HepG2 (cell line): ENCODE measurements around the gene TKFC. TPM values are rescaled to one million over a fixed set of nuclear protein-coding genes. Genes with fewer than 3 reads are reported as not detected.

Source experiments
- ASH2L ChIP-seq: fragments of 300-600, 200-600 bp; sonication (generic); IDR thresholded peaks from 2 replicates; pipeline ENCODE4 v1.7.0; 2017; ENCODE audit warnings: low read depth, mild to moderate bottlenecking, moderate library complexity, mixed read lengths, low read length; ENCODE audit not compliant: insufficient read length
- CBX1 ChIP-seq: IDR thresholded peaks from one replicate; pipeline ENCODE4 v1.6.1; 2016; ENCODE audit warnings: antibody characterized with exemption, low read depth
- CHD2 ChIP-seq: IDR thresholded peaks from 2 replicates; pipeline ENCODE4 v1.6.1; 2011; ENCODE audit warnings: low read depth, low read length, improper control_type of control experiment
- FOXA1 ChIP-seq, 2 experiments: fragments of 450-650 bp in 1 of 2; sonication (generic) in 1 of 2; formaldehyde crosslinking in 1 of 2; IDR thresholded peaks; 2 replicates each; pipeline versions ENCODE4 v1.4.0 to v1.6.1; 2016 to 2020; ENCODE audit warnings: missing genetic modification reagents in 1 of 2
- MTF2 ChIP-seq: sonication (generic); formaldehyde crosslinking; IDR thresholded peaks from 2 replicates; pipeline ENCODE4 v1.5.0; 2020; ENCODE audit warnings: missing genetic modification reagents, borderline replicate concordance
- NFYB ChIP-seq: sonication (generic); formaldehyde crosslinking; IDR thresholded peaks from 2 replicates; pipeline ENCODE4 v1.4.0; 2020; ENCODE audit warnings: missing genetic modification reagents
- PRPF4 ChIP-seq: fragments of 200-400 bp; formaldehyde crosslinking; IDR thresholded peaks from 2 replicates; pipeline ENCODE4 v1.6.1; 2016; ENCODE audit warnings: low read length, low read depth; ENCODE audit not compliant: poor library complexity, severe bottlenecking
- ZNF180 ChIP-seq: sonication (generic); formaldehyde crosslinking; IDR thresholded peaks from 2 replicates; pipeline ENCODE4 v1.4.0; 2020; ENCODE audit warnings: low read depth, missing genetic modification reagents, borderline replicate concordance
- ZNF230 ChIP-seq: sonication (generic); formaldehyde crosslinking; IDR thresholded peaks from 2 replicates; pipeline ENCODE4 v1.4.0; 2020; ENCODE audit warnings: mild to moderate bottlenecking, missing genetic modification reagents
- ZNF343 ChIP-seq: sonication (generic); formaldehyde crosslinking; IDR thresholded peaks from 2 replicates; pipeline ENCODE4 v1.4.0; 2020; ENCODE audit warnings: mild to moderate bottlenecking, missing genetic modification reagents
- ZNF567 ChIP-seq: sonication (generic); formaldehyde crosslinking; IDR thresholded peaks from 2 replicates; pipeline ENCODE4 v1.8.1; 2023; ENCODE audit warnings: mild to moderate bottlenecking, missing genetic modification reagents, borderline replicate concordance
- ZNF790 ChIP-seq: sonication (generic); formaldehyde crosslinking; IDR thresholded peaks from 2 replicates; pipeline ENCODE4 v1.8.0; 2022; ENCODE audit warnings: missing genetic modification reagents, mild to moderate bottlenecking, borderline replicate concordance
- polyA plus RNA-seq, 8 experiments: library from polyadenylated mRNA; depleted of rRNA in 3 of 8; stranded (reverse) in 7 of 8; unstranded in 1 of 8; fragments of >200 nt; fragmentation: Illumina TruSeq in 4 of 8; extraction: Trizol in 4 of 8; gene quantifications; 2 replicates each; pipeline versions ENCODE4 v1.2.1 to v1.2.3, GENCODE V29; 2011 to 2016; ENCODE audit warnings: low read depth in 4 of 8, missing spikeins in 1 of 8, mixed read lengths in 1 of 8; ENCODE audit not compliant: insufficient read depth in 1 of 8
- total RNA-seq, 5 experiments: library from RNA; depleted of rRNA; stranded (reverse); fragments of >200 nt; fragmentation: Illumina TruSeq; extraction: Trizol; gene quantifications; 2 replicates each; pipeline ENCODE4 v1.2.3, GENCODE V29; 2016; ENCODE audit warnings: low read depth in 1 of 5
- TF ChIP-seq, protein P1 (sequence below): IDR thresholded peaks from 2 replicates; pipeline ENCODE4 v1.4.0; 2020; ENCODE audit warnings: mild to moderate bottlenecking, missing genetic modification reagents
- TF ChIP-seq, protein P2 (sequence below), 2 experiments: IDR thresholded peaks; 2 replicates each; pipeline ENCODE4 v1.6.1; 2011 to 2012; ENCODE audit warnings: low read length in 2 of 2, borderline replicate concordance in 1 of 2, low read depth in 1 of 2, mild to moderate bottlenecking in 1 of 2, moderate library complexity in 1 of 2
- TF ChIP-seq, protein P3 (sequence below): sonication (generic); formaldehyde crosslinking; IDR thresholded peaks from 2 replicates; pipeline ENCODE4 v1.4.0; 2020; ENCODE audit warnings: mild to moderate bottlenecking, missing genetic modification reagents
- TF ChIP-seq, protein P4 (sequence below): sonication (generic); formaldehyde crosslinking; IDR thresholded peaks from 2 replicates; pipeline ENCODE4 v1.8.1; 2023; ENCODE audit warnings: missing genetic modification reagents, mild to moderate bottlenecking, borderline replicate concordance
- TF ChIP-seq, protein P5 (sequence below): sonication (generic); formaldehyde crosslinking; IDR thresholded peaks from 2 replicates; pipeline ENCODE4 v1.8.0; 2022; ENCODE audit warnings: low read depth, missing genetic modification reagents

The TKFC gene
- total and polyA plus RNA-seq, 2 of the 13 experiments (the other 11 are each of a cell fraction or from before 2014, with no cell fraction given), result 147 to 197 TPM

DNA sequence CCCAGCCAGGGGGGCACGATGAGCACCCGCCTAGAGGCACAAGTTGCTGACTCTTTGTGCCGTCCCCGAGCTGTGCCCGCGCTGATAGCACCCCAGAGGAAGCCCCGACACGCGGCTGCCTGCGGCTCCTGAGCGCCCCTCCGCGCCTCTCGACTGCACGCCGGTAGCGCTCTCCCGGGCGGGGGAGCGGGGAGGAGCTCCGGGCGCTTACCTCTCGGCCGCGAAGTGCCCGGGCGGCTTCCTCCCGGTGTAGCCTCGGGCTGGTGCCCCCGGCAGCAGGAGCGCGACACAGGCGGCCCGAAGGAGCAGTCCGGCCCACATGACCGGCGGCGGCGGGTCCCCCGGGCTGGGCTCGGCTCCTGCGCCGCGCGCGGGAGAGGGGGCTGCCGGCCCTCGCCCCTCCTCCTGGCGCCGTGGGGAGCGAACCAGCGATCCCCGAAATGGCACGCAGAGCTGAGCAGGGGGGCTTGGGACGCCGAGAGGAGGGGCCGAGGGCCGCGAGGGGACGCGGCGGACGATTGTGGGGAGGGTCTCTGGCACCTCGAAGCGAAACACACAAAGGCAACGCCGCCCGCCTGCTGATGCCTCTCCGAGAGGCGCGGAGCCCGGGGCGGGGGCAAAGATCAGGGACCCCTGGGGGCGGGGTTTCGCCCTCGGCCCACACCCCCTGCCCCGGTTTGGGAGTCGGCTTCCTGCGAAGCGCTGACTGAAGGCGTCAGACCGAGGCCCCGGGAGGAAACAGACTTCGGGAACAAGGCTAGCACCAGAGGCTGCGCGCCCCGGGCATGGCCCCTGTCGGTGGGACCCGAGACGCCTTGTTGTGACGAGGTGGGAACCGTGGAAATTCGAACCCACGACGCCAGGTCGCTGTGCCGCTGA lies 38.1 kb upstream of the TKFC start, which contains the start of gene VWCE (continued):
- TF ChIP-seq, protein P1, sequence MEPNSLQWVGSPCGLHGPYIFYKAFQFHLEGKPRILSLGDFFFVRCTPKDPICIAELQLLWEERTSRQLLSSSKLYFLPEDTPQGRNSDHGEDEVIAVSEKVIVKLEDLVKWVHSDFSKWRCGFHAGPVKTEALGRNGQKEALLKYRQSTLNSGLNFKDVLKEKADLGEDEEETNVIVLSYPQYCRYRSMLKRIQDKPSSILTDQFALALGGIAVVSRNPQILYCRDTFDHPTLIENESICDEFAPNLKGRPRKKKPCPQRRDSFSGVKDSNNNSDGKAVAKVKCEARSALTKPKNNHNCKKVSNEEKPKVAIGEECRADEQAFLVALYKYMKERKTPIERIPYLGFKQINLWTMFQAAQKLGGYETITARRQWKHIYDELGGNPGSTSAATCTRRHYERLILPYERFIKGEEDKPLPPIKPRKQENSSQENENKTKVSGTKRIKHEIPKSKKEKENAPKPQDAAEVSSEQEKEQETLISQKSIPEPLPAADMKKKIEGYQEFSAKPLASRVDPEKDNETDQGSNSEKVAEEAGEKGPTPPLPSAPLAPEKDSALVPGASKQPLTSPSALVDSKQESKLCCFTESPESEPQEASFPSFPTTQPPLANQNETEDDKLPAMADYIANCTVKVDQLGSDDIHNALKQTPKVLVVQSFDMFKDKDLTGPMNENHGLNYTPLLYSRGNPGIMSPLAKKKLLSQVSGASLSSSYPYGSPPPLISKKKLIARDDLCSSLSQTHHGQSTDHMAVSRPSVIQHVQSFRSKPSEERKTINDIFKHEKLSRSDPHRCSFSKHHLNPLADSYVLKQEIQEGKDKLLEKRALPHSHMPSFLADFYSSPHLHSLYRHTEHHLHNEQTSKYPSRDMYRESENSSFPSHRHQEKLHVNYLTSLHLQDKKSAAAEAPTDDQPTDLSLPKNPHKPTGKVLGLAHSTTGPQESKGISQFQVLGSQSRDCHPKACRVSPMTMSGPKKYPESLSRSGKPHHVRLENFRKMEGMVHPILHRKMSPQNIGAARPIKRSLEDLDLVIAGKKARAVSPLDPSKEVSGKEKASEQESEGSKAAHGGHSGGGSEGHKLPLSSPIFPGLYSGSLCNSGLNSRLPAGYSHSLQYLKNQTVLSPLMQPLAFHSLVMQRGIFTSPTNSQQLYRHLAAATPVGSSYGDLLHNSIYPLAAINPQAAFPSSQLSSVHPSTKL (CRISPR knock-in tag), result peak; percentile 60
- TF ChIP-seq, protein P2, sequence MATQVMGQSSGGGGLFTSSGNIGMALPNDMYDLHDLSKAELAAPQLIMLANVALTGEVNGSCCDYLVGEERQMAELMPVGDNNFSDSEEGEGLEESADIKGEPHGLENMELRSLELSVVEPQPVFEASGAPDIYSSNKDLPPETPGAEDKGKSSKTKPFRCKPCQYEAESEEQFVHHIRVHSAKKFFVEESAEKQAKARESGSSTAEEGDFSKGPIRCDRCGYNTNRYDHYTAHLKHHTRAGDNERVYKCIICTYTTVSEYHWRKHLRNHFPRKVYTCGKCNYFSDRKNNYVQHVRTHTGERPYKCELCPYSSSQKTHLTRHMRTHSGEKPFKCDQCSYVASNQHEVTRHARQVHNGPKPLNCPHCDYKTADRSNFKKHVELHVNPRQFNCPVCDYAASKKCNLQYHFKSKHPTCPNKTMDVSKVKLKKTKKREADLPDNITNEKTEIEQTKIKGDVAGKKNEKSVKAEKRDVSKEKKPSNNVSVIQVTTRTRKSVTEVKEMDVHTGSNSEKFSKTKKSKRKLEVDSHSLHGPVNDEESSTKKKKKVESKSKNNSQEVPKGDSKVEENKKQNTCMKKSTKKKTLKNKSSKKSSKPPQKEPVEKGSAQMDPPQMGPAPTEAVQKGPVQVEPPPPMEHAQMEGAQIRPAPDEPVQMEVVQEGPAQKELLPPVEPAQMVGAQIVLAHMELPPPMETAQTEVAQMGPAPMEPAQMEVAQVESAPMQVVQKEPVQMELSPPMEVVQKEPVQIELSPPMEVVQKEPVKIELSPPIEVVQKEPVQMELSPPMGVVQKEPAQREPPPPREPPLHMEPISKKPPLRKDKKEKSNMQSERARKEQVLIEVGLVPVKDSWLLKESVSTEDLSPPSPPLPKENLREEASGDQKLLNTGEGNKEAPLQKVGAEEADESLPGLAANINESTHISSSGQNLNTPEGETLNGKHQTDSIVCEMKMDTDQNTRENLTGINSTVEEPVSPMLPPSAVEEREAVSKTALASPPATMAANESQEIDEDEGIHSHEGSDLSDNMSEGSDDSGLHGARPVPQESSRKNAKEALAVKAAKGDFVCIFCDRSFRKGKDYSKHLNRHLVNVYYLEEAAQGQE (IDR thresholded peaks at IDR 0.05; ENCODE audit: borderline replicate concordance in 1 of 2, low read depth in 1 of 2, low read length in 2 of 2), result peak in 1 of 2 experiments; percentile 25; a peak in 1 of 4 replicates
- TF ChIP-seq ZNF180 (CRISPR knock-in tag), result no peak
- no peak for TF ChIP-seq ZNF343 (CRISPR knock-in tag)
- no peak for TF ChIP-seq PRPF4
- TF ChIP-seq, protein P3, sequence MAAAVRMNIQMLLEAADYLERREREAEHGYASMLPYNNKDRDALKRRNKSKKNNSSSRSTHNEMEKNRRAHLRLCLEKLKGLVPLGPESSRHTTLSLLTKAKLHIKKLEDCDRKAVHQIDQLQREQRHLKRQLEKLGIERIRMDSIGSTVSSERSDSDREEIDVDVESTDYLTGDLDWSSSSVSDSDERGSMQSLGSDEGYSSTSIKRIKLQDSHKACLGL (CRISPR knock-in tag), result 0 out of 2 replicates have a peak, but pooled peaks have one; percentile 10
- TF ChIP-seq MTF2 (CRISPR knock-in tag), result no peak
- TF ChIP-seq ZNF230, result no peak; the same call in 1 of the 2 replicates
- TF ChIP-seq CBX1, result peak; percentile 72
- no peak for TF ChIP-seq ZNF567 (CRISPR knock-in tag)
- TF ChIP-seq, protein P4, sequence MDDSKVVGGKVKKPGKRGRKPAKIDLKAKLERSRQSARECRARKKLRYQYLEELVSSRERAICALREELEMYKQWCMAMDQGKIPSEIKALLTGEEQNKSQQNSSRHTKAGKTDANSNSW (CRISPR knock-in tag), result no peak; the same call in 1 of the 2 replicates
- no peak for TF ChIP-seq NFYB (CRISPR knock-in tag)
- TF ChIP-seq, protein P5, sequence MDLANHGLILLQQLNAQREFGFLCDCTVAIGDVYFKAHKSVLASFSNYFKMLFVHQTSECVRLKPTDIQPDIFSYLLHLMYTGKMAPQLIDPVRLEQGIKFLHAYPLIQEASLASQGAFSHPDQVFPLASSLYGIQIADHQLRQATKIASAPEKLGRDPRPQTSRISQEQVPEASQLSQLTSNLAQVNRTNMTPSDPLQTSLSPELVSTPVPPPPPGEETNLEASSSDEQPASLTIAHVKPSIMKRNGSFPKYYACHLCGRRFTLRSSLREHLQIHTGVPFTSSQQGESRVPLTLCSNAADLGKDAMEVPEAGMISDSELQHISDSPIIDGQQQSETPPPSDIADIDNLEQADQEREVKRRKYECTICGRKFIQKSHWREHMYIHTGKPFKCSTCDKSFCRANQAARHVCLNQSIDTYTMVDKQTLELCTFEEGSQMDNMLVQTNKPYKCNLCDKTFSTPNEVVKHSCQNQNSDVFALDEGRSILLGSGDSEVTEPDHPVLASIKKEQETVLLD (CRISPR knock-in tag), result peak; percentile 72
- no peak for TF ChIP-seq ZNF790 (CRISPR knock-in tag)
- TF ChIP-seq CHD2, result no peak
- TF ChIP-seq ASH2L, result peak; percentile 56
- TF ChIP-seq FOXA1 (IDR thresholded peaks at IDR 0.05), result no peak
- no peak for TF ChIP-seq FOXA1 (CRISPR knock-in tag; IDR thresholded peaks at IDR 0.05)
